Right hindlimb (tissue), 1 donor: ENCODE data around the gene DUSP21.
"Not testable (repeated sequence)": the region's sequence is repeated elsewhere in the genome, so short reads cannot be mapped to it uniquely, and the experiment has no call there.

Experiments used
- DNase-seq: peaks from one replicate; pipeline ENCODE4 v3.0.0-alpha.2; 2018

DUSP21 gene

DNA sequence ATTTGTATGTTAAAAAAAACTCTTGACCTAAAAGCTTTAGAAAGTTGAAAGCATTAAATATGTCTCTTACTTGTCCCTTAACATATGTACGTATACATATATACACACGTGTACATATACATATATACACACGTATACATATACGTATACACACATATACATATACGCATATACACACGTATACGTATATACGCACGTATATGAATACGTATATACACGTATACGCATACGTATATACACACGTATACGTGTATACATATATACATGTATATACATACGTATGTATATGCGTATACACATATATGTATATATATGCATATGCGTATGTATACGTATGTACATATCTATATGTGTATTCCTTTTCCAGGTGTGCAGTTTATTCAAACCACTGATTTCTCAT is 32.9 kb downstream of the DUSP21 start:
- DNase-seq: no peak

DNA sequence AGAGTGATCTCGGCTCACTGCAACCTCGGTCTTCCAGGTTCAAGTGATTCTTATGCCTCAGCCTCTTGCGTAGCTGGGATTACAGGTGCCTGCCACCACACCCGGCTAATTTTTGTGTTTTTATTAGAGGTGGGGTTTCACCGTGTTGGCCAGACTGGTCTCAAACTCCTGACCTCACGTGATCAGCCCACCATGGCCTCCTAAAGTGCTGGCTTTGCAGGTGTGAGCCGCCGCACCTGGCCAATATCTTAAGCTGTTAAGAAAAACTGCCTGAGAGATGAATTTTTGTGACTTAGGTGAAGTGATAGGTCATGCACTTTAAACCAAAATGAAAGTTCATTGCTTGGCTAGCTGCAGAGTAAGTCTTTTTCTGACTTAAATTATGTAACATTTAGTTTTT is 35.0 kb downstream of the DUSP21 start:
- no peak for DNase-seq

DNA sequence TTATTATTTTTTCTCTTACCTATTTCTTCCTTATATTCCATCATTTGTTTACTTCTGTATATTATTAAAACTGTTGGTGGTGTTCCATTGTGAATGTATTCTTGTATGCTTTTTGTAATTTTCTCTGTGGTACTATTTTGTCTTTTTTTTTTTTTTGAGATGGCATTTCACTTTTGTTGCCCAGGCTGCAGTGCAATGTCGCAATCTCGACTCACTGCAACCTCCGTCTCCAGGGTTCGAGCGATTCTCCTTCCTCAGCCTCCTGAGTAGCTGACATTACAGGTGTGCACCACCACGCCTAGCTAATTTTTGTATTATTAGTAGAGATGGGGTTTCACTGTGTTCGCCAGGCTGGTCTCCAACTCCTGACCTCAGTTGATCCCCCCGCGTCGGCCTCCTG is 37.7 kb downstream of the DUSP21 start:
- DNase-seq: no peak

DNA sequence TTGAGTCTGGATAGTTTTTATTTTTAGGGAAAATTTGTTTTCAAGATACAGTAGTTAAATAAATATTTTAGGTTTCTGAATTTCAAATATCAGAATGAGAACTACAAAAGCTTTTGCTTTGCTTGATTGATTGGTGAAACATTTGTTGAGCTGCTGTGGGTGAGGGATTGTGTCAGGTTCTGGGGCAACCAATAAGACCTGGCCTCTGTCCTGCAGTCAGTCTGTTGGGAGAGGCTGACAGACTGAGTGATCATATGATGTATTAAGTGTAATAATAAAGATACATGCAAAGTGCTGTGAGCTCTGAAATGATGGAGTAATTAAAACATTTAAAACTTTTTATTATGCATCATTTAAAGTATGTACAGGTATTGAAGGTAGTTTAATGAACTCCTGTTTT is 38.8 kb downstream of the DUSP21 start:
- DNase-seq: no peak

DNA sequence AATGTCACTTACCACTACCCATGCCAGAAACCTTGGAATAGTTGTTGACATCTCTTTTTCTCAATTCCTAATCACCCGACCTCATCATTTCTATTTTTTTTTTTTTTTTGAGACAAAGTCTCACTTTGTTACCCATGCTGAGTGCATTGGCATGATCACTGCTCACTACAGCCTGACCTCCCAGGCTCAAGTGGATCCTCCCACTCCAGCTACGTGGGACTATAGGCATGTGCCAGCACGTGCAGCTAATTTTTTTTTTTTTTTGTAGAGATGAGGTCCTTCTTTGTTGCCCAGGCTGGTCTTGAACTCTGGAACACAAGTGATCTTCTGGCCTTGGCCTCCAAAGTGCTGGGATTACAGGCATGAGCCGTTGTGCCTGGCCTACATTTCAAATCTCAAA is 41.1 kb downstream of the DUSP21 start:
- DNase-seq: no peak

DNA sequence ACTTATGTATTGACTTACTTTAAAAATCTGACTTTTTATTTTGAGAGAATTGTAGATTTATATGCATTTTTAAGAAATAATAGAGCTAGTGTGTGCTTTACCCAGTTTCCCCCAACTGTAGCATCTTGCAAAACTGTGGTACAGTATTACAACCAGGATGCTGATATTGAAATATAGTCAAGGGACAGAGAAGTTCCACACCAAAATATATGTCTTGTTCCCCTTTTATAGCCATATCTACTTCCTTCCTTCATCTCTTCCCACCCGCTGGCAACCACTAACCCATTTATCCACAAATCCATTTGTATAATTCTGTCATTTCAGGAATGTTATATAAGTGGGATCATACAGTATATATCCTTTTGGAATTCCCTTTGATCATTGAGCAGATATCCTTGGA is 46.0 kb downstream of the DUSP21 start:
- no peak for DNase-seq

DNA sequence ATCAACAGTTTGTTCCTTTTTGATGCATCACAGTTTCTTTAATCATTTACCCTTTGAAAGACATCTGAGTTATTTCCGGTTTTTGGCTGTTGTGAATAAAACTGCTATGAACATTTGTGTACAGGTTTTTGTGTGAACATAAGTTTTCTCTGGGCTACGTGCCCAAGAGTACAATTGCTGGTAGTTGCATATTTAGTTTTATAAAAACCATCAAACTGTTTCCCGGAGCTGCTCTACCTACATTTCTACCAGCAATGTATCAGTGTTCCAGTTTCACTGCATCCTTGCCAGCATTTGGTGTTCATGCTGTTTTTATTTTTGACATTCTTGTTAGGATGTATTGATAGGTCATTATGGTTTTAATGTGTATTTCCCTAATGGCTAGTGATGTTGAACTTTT is 46.4 kb downstream of the DUSP21 start:
- DNase-seq: no peak

DNA sequence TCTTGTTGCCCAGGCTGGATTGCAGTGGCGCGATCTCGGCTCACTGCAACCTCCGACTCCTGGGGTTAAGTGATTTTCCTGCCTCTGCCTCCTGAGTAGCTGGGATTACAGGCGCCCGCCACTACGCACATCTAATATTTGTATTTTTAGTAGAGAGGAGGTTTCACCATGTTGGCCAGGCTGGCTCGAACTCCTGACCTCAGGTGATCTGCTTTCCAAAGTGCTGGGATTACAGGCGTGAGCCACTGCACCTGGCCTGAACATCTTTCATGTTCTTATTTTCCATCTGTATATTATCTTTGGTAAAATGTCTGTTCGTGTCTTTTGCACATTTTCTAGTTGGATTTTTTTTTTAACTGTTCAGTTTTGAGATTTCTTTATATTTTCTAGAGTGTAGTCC is 46.9 kb downstream of the DUSP21 start:
- DNase-seq: not testable (repeated sequence)

DNA sequence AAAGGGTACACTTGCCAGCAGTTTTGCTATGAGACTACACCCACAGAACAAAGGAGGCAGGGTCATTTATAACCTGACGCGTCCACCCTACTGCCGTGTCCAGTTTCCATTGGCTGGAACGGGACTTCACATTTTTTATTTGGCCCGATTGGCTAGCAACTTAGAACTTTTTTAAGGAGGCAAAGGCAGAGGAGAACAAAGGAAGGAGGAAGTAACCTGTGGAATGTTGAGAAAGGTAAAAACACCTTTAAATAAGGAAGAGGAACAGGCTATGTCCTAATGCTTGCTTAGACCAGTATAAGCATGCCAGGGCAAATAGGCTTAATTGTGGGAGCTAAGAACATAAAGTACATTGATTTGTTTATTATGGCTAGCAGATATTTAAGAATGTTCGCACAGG is 47.8 kb downstream of the DUSP21 start:
- DNase-seq: no peak
